Tibial artery (tissue), 4 donors: ENCODE data around the gene RBP3.
A peak's percentile ranks its signal among the peaks of the same experiment; 100 is the strongest.

ENCODE experiments used
- DNase-seq, 2 donors: peaks; one replicate each; pipeline ENCODE4 v3.0.0-alpha.2; 2019
- H3K27ac ChIP-seq, 2 donors: fragments of 200-600 bp; sonication (generic) in 1 of 2; 1 replicate in 1 of 2; 2 replicates in 1 of 2; pipeline ENCODE4 v1.5.1; 2018 to 2019; ENCODE audit warnings: mild to moderate bottlenecking in 1 of 2
- H3K27me3 ChIP-seq, 2 donors: fragments of 200-600 bp; sonication (generic) in 1 of 2; one replicate each; pipeline versions ENCODE4 v1.5.1 to v1.6.0; 2016 to 2019
- H3K36me3 ChIP-seq, 3 donors: fragments of 200-600 bp; sonication (generic) in 2 of 3; one replicate each; pipeline ENCODE4 v1.5.1; 2016 to 2019; ENCODE audit warnings: mild to moderate bottlenecking in 2 of 3
- H3K4me1 ChIP-seq, 4 donors: fragments of 200-600 bp; sonication (generic) in 2 of 4; 1 replicate in 3 of 4; 2 replicates in 1 of 4; pipeline ENCODE4 v1.5.1; 2016 to 2019
- H3K4me3 ChIP-seq, 2 donors: fragments of 200-600 bp; sonication (generic) in 1 of 2; 1 replicate in 1 of 2; 2 replicates in 1 of 2; pipeline ENCODE4 v1.5.1; 2018 to 2019; ENCODE audit warnings: mild to moderate bottlenecking in 2 of 2
- H3K9me3 ChIP-seq, 3 donors: fragments of 200-600 bp; sonication (generic) in 1 of 3; one replicate each; pipeline ENCODE4 v1.5.1; 2016 to 2019
- CTCF ChIP-seq, 2 experiments: fragments of 200-600 bp in 1 of 2; fragments of 450-650 bp in 1 of 2; IDR thresholded peaks; one replicate each; pipeline ENCODE4 v1.5.1; 2017 to 2019; ENCODE audit warnings: antibody characterized with exemption in 2 of 2, mild to moderate bottlenecking in 1 of 2, moderate library complexity in 1 of 2
- intact Hi-C: fragments of 100-400 bp; cut with DNase I; formaldehyde crosslinking; loops from one replicate; pipeline ENCODE4 v1.15.0; 2023; ENCODE audit warnings: low total_unique reads

The RBP3 gene

GRCh38 chr10:47323636-47324296 lies 24.4 kb upstream of the RBP3 start:
- DNase-seq, result peak in 1 of 2 donors; percentile 39
- no peak for TF ChIP-seq CTCF (IDR thresholded peaks at IDR 0.05)
- H3K4me1 ChIP-seq, result no peaks in the 10 kb centered on the region
- H3K4me3 ChIP-seq, result no peak overlapping the region
- H3K27ac ChIP-seq, result no peak overlapping the region
- H3K27me3 ChIP-seq, result peaks cover 0 to 10% of the 10 kb centered on the region in 2 donors
- H3K36me3 ChIP-seq, result no peaks in the 10 kb centered on the region
- H3K9me3 ChIP-seq, result no peaks in the 10 kb centered on the region
- intact Hi-C loops, result no loop called here

GRCh38 chr10:47325303-47326291 lies 22.6 kb upstream of the RBP3 start:
- H3K4me3 ChIP-seq, result no peak overlapping the region
- peak in 1 of 2 donors; percentile 57 for DNase-seq
- H3K27me3 ChIP-seq, result peaks cover 0 to 10% of the 10 kb centered on the region in 2 donors
- no peak for TF ChIP-seq CTCF (IDR thresholded peaks at IDR 0.05)
- no peaks in the 10 kb centered on the region for H3K4me1 ChIP-seq
- no peaks in the 10 kb centered on the region for H3K9me3 ChIP-seq
- H3K36me3 ChIP-seq, result no peaks in the 10 kb centered on the region
- no peak overlapping the region for H3K27ac ChIP-seq
- intact Hi-C loops, result no loop called here

DNA sequence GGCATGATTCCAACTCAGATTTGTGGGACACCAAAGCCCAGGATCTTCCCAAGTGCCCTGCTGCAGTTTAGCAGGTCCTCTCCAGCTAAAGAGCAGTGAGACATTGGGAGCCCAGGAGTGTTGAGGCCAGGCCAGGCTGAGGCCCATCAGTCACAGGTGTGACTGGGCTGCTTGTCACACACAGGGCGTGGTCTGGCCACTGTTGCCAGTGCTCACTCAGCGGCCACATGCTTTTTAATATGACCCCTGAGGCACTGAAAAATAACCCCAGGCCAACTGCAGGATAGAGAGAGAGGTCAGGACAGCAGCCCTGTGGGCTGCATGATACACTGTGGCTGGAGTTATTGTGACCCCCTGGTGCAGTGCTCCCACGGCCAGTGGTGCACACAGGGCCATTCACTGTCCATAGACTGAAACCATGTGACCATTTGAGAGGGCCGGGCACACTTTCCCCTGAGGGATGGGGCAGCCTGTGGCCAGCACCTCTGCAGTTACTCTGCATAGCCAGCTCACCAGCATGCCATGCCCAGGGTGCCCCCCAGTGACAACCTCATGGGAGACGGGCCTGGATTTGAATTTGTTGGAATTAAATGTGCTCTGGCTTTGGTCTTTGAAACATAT lies 21.7 kb upstream of the RBP3 start:
- no peaks in the 10 kb centered on the region for H3K4me1 ChIP-seq
- intact Hi-C loops, result no loop called here
- no peaks in the 10 kb centered on the region for H3K36me3 ChIP-seq
- no peaks in the 10 kb centered on the region for H3K9me3 ChIP-seq
- H3K27ac ChIP-seq, result no peak overlapping the region
- H3K4me3 ChIP-seq, result no peak overlapping the region
- no peak for TF ChIP-seq CTCF (IDR thresholded peaks at IDR 0.05)
- peaks cover 0 to 10% of the 10 kb centered on the region in 2 donors for H3K27me3 ChIP-seq
- DNase-seq, result peak in 1 of 2 donors; percentile 38

GRCh38 chr10:47326927-47327330 lies 21.2 kb upstream of the RBP3 start:
- Histone ChIP-seq H3K36me3 (no peaks in the 10 kb centered on the region), H3K4me1 (no peaks in the 10 kb centered on the region), H3K27ac (no peak overlapping the region), H3K4me3 (no peak overlapping the region), H3K27me3 (peaks cover 0 to 10% of the 10 kb centered on the region in 2 donors), H3K9me3 (no peaks in the 10 kb centered on the region)
- TF ChIP-seq CTCF (IDR thresholded peaks at IDR 0.05), result no peak
- DNase-seq, result no peak
- intact Hi-C loops, result no loop called here

DNA sequence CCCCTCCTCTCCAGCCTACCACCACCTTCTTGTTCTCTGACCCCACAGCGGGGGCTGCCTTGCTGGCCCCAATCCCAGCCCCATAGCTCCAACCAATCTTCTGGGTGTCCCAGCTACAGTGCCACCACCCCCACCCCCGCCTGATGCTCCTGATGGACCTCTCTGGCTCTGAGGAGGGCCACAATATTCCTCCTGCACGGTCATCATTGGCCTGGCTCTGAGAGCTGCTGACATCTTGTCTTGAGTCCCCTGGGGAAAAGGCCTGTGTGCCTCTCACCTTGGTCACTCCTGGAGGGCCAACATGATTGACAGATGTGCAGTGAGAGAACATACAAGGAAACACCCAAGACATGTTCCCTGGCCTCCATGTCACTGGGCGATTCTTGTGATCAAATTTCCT lies 18.3 kb upstream of the RBP3 start:
- H3K4me1 ChIP-seq, result no peaks in the 10 kb centered on the region
- intact Hi-C loops, result no loop called here
- peak in 1 of 2 donors; percentile 34 for DNase-seq

More for the DNA sequence above, 18.3 kb upstream of the RBP3 start:
- Histone ChIP-seq H3K27me3 (peaks cover 0 to 6% of the 10 kb centered on the region in 2 donors), H3K9me3 (no peaks in the 10 kb centered on the region), H3K36me3 (no peaks in the 10 kb centered on the region), H3K27ac (no peak overlapping the region), H3K4me3 (no peak overlapping the region)
- no peak for TF ChIP-seq CTCF (IDR thresholded peaks at IDR 0.05)
